Peyer's patch (tissue), 4 donors: ENCODE measurements around the gene PTEN. TPM values are rescaled to one million over a fixed set of nuclear protein-coding genes. Genes with fewer than 3 reads are reported as not detected.

Experiments
- DNase-seq, 3 donors: peaks; one replicate each; pipeline ENCODE4 v3.0.0-alpha.2; 2017 to 2019
- H3K27ac ChIP-seq, 4 donors: fragments of 200-600 bp; sonication (generic); one replicate each; pipeline ENCODE4 v1.5.1; 2016 to 2019
- H3K27me3 ChIP-seq, 2 donors: fragments of 200-600 bp; sonication (generic); one replicate each; pipeline ENCODE4 v1.5.1; 2019
- H3K36me3 ChIP-seq, 3 donors: fragments of 200-600 bp; sonication (generic); one replicate each; pipeline ENCODE4 v1.5.1; 2016 to 2019
- H3K4me1 ChIP-seq, 4 donors: fragments of 200-600 bp; sonication (generic); one replicate each; pipeline ENCODE4 v1.5.1; 2016 to 2019
- H3K4me3 ChIP-seq, 4 donors: fragments of 200-600 bp; sonication (generic); 1 replicate in 3 of 4; 2 replicates in 1 of 4; pipeline ENCODE4 v1.5.1; 2016 to 2019; ENCODE audit warnings: mild to moderate bottlenecking in 1 of 4
- H3K9me3 ChIP-seq, 4 donors: fragments of 200-600 bp; sonication (generic); one replicate each; pipeline ENCODE4 v1.5.1; 2016 to 2019; ENCODE audit warnings: mild to moderate bottlenecking in 1 of 4
- POLR2A ChIP-seq, 2 donors: fragments of 450-650 bp; IDR thresholded peaks; one replicate each; pipeline ENCODE4 v1.5.1; 2017; ENCODE audit warnings: antibody characterized with exemption in 2 of 2, mild to moderate bottlenecking in 2 of 2, moderate library complexity in 2 of 2
- total RNA-seq, 4 donors: library from RNA; depleted of rRNA; stranded (reverse); fragments of >200 nt; gene quantifications; one replicate each; pipeline ENCODE4 v1.1.0, GENCODE V29; 2016
- TF ChIP-seq, protein P1 (sequence below), 6 experiments: fragments of 450-650 bp in 4 of 6; fragments of 200-600 bp in 2 of 6; sonication (generic) in 1 of 6; IDR thresholded peaks; one replicate each; pipeline ENCODE4 v1.5.1; 2017 to 2019; ENCODE audit warnings: antibody characterized with exemption in 6 of 6, mild to moderate bottlenecking in 3 of 6, moderate library complexity in 1 of 6

The PTEN gene
- total RNA-seq, 4 donors from 2014 or later, result 107 to 146 (median 125) TPM

GRCh38 chr10:87931836-87932230, 68.4 kb downstream of the PTEN start:
- H3K9me3 ChIP-seq, result no peaks in the 10 kb centered on the region
- no peak for DNase-seq
- TF ChIP-seq, protein P1, sequence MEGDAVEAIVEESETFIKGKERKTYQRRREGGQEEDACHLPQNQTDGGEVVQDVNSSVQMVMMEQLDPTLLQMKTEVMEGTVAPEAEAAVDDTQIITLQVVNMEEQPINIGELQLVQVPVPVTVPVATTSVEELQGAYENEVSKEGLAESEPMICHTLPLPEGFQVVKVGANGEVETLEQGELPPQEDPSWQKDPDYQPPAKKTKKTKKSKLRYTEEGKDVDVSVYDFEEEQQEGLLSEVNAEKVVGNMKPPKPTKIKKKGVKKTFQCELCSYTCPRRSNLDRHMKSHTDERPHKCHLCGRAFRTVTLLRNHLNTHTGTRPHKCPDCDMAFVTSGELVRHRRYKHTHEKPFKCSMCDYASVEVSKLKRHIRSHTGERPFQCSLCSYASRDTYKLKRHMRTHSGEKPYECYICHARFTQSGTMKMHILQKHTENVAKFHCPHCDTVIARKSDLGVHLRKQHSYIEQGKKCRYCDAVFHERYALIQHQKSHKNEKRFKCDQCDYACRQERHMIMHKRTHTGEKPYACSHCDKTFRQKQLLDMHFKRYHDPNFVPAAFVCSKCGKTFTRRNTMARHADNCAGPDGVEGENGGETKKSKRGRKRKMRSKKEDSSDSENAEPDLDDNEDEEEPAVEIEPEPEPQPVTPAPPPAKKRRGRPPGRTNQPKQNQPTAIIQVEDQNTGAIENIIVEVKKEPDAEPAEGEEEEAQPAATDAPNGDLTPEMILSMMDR (IDR thresholded peaks at IDR 0.05), result no peak
- no peak for TF ChIP-seq POLR2A (IDR thresholded peaks at IDR 0.05)
- peaks cover 0 to 24% (median 0%) of the 10 kb centered on the region in 3 donors for H3K36me3 ChIP-seq
- no peak overlapping the region for H3K27ac ChIP-seq
- H3K27me3 ChIP-seq, result no peaks in the 10 kb centered on the region
- H3K4me1 ChIP-seq, result peaks cover 0 to 5% (median 0%) of the 10 kb centered on the region in 4 donors
- no peak overlapping the region for H3K4me3 ChIP-seq

DNA sequence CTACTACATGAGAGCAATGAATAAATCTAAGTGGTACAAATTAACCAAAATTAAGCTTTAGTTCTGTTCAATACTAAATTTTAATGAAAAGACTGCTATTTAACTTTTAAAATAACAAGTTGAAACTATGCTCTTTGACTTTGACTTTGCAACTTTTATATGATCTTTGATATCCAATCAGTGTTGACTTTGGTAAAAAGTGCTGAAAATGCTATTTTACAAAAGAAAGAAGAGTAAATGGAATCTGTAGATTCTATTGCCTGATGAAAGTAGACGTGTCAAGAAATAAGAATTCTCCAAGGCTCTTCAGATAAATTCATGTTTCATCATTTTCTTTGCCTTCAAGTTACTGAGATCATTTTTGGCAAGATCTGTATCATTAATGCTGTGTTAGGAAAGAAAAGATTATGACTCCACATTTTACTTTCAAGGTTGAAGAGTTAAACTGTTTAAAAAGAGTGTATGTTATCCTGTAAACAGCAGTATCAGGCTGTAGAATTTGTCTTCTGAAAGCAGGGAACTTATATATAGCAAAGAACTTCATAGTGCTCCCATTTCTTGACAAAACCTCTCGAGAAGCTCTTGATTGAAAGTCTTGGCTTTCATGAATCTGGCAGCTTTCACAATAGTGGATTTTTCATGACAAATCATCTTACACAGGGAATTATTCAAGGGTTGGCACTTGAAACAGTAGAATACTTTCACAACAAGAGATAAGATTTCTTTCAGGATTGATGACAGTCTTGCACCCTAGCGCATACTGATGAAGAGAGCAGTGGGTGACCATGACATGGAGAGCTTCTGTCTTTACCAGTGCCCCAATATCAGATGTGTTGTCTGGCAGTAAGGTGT, 72.1 kb downstream of the PTEN start:
- Histone ChIP-seq H3K4me1 (no peaks in the 10 kb centered on the region), H3K27me3 (no peaks in the 10 kb centered on the region), H3K36me3 (peaks cover 0 to 24% (median 0%) of the 10 kb centered on the region in 3 donors), H3K27ac (no peak overlapping the region), H3K9me3 (no peaks in the 10 kb centered on the region), H3K4me3 (no peak overlapping the region)
- TF ChIP-seq, protein P1 (IDR thresholded peaks at IDR 0.05), result no peak
- TF ChIP-seq POLR2A (IDR thresholded peaks at IDR 0.05), result no peak
- no peak for DNase-seq

GRCh38 chr10:87940210-87940609, 76.8 kb downstream of the PTEN start:
- H3K4me1 ChIP-seq, result no peaks in the 10 kb centered on the region
- no peak for DNase-seq
- no peaks in the 10 kb centered on the region for H3K27me3 ChIP-seq
- no peak for TF ChIP-seq POLR2A (IDR thresholded peaks at IDR 0.05)
- TF ChIP-seq, protein P1 (IDR thresholded peaks at IDR 0.05), result no peak
- H3K27ac ChIP-seq, result no peak overlapping the region
- H3K36me3 ChIP-seq, result peaks cover 0 to 11% (median 0%) of the 10 kb centered on the region in 3 donors
- H3K4me3 ChIP-seq, result no peak overlapping the region
- H3K9me3 ChIP-seq, result no peaks in the 10 kb centered on the region

DNA sequence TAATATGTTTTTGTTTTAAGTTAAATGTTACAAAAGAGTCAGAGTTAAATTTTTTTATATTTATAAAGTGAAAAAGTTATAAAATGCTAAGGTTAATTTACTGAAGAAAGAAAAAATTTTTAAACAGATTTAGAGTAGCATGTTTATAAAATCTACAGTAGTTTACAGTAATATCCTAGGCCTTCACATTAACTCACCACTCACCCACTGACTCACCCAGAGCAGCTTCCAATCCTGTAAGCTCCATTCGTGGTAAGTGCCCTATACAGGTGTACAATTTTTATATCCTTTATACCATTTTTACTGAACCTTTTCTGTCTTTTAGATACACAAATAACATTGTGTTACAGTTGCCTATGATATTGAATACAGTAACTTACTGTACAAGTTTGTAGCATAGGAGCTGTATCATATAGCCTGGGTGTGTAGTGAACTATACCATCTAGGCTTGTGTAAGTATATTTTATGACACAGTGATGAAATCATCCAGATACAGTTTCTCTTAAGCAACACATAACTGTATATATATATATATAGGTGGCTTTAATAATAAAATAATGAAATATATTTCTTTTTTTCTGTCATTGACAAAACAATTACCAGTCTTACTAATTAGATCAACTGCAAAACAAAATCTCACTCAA, 79.6 kb downstream of the PTEN start:
- Histone ChIP-seq H3K27ac (no peak overlapping the region), H3K27me3 (no peaks in the 10 kb centered on the region), H3K9me3 (no peaks in the 10 kb centered on the region), H3K4me1 (no peaks in the 10 kb centered on the region), H3K4me3 (no peak overlapping the region), H3K36me3 (peaks cover 0 to 16% (median 0%) of the 10 kb centered on the region in 3 donors)
- no peak for DNase-seq
- TF ChIP-seq POLR2A (IDR thresholded peaks at IDR 0.05), result no peak
- TF ChIP-seq, protein P1 (IDR thresholded peaks at IDR 0.05), result no peak

DNA sequence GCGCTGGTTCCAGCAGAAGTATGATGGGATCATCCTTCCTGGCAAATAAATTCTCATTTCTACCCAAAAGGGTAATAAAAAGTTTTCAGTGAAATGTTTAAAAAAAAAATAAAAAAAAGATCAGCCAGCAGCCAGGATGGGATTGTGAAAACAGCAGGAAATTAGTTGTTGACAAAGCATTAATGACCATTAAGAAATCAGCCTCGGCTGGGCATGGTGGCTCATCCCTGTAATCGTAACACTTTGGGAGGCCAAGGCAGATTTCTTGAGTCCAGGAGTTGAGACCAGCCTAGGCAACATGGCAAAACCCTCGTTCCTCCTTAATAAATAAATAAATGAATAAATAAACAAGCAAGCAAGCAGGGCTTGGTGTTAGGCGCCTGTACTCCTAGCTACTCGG, 82.6 kb downstream of the PTEN start:
- no peak overlapping the region for H3K27ac ChIP-seq
- DNase-seq, result no peak
- H3K4me3 ChIP-seq, result no peak overlapping the region
- H3K36me3 ChIP-seq, result peaks cover 0 to 16% (median 0%) of the 10 kb centered on the region in 3 donors
- no peaks in the 10 kb centered on the region for H3K4me1 ChIP-seq
- no peaks in the 10 kb centered on the region for H3K9me3 ChIP-seq
- H3K27me3 ChIP-seq, result no peaks in the 10 kb centered on the region
- TF ChIP-seq POLR2A (IDR thresholded peaks at IDR 0.05), result no peak
- TF ChIP-seq, protein P1 (IDR thresholded peaks at IDR 0.05), result no peak
